Left colon (tissue), 2 donors: ENCODE measurements around the gene GTF2B. TPM values are rescaled to one million over a fixed set of nuclear protein-coding genes. Genes with fewer than 3 reads are reported as not detected.
"Not testable (repeated sequence)": the region's sequence is repeated elsewhere in the genome, so short reads cannot be mapped to it uniquely, and the experiment has no call there.

ENCODE experiments used
- ATAC-seq: fragments of 200-7000 bp; cut with Tn5 transposase; one replicate; pipeline ENCODE4 v1.9.1; 2020; ENCODE audit warnings: mild to moderate bottlenecking, moderate library complexity
- DNase-seq, 2 donors: peaks; one replicate each; pipeline ENCODE4 v3.0.0-alpha.2; 2020
- intact Hi-C, 2 donors: fragments of 100-400 bp; cut with DNase I in 1 of 2; cut with micrococcal nuclease in 1 of 2; formaldehyde crosslinking; loops; one replicate each; pipeline versions ENCODE4 v1.11.2 to v1.14.0; 2022; cut with DNase I, micrococcal nuclease
- long read RNA-seq: library from polyadenylated mRNA; unstranded; transcript quantifications from one replicate; pipeline ENCODE4 v2.0.0, GENCODE V29; 2021
- total RNA-seq, 2 donors: library from RNA; stranded (reverse); fragmentation: NEBNext Ultra II Directional; extraction: Animal tissue kit (Norgen Biotek cat#: 25700); gene quantifications; one replicate each; pipeline ENCODE4 v1.2.1, GENCODE V29; 2021
- donor health status: DM: no; HTN: no; CAD: no.
- donor health status: DM: yes; HTN: yes; CAD: no.

GTF2B gene, protein sequence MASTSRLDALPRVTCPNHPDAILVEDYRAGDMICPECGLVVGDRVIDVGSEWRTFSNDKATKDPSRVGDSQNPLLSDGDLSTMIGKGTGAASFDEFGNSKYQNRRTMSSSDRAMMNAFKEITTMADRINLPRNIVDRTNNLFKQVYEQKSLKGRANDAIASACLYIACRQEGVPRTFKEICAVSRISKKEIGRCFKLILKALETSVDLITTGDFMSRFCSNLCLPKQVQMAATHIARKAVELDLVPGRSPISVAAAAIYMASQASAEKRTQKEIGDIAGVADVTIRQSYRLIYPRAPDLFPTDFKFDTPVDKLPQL
- 10 to 100 TPM; 23.6 to 27.5 TPM for total RNA-seq
- long read RNA-seq, transcript GTF2B-201 (7 exons, 1,351 nt) = major isoform, 25 of 30 reads
- long read RNA-seq, partial matches to known transcripts = 2 of 30 reads
- long read RNA-seq, other reads (novel, unspliced or antisense) = 3 of 30 reads

DNA sequence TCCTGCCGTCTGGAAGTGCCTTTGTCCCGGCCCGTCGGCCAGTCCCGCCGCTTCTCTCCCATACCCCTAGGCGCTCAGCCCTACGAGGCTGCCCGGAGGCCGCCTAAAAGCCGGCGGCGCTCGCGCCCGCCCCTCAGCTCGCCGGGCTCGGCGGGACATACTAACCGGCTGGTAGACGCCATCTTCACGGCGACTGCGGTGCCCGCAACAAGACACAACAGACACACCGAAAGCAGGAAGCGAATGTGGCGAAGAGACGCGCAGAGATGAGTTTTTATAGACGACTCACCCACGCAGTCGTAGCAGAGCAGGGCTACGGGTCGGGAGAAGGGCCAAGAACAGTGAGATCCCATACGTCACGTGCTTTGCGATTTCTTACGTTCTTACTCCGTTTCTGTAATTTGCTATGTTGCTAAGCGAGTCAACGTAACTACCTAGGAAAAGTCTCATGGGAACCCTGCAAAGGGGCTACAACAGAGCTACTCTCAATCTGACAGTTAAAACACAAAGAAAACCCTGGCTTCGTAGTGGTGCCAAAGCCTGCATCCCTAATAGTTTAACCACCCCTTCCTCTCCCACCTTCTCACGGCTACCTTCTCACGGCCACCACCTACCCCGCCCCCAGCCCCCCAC, at the start of gene GTF2B:
Gene GTF2B (minus strand): TSS at position 250 of the 633 bp plus-strand sequence. CDS start 68 bp downstream, at position 182.
- DNase-seq (peak; percentile 93 to 94), ATAC-seq (peak; percentile 94)
- intact Hi-C loops = no loop called here

DNA sequence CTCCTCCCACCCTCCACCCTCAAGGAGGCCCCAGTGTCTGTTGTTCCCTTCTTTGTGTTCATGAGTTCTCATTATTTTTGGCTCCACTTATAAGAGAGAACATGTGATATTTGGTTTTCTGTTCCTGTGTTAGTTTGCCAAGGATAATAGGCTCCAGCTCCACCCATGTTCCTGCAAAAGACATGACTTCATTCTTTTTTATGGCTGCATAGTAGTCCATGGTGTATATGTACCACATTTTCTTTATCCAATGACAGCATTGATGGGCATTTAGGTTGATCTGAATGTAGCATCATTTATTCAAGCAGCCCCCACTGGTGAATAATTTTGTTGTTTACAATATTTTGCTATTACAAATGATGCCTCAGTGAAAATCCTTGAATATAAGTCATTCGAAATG, 47.2 kb upstream of the GTF2B start:
- ATAC-seq, intact Hi-C loops, DNase-seq: not testable (repeated sequence)

DNA sequence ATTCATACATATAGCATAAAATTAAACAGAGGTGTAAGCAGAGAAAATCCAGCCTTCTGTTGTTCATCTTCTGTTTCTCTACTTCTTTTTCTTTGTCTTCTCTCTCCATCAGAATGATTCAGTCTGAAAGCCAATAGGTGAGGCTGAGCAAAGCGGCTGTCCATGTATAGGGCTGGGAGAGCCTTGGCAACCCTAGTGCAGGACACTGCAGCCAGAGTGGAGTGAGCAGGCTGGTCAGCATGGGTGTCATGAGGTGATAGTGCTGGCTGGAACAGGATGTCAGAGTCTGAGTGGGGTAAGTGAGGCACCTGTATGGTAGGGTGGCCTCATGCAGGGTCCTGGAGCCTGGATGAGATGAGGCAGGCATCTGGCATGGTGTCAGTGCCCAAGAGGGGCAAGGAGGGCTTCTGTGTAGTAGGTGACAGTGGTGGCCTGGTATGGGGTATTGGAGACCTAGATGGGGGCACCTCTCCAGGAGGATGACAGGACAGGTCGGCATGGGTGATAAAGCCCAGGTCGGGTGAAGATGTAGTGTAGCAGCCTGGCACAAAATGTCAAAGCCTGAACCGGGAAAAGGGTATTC, 45.5 kb upstream of the GTF2B start:
- DNase-seq (no peak), ATAC-seq (no peak)
- intact Hi-C loops = no loop called here

DNA sequence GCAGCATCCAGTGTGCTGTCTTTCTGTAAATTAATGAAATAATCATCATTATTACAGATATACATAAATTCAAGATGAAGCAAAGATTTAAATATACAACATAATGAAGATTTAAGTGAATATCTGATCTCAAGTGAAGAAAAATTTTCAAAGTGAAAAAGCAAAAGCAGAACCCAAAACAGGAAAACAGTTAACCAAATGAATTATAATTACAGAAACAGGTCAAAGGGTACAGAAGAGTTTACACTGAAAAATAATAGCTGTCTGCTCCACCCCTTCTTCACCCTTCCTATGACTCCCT, 44.8 kb upstream of the GTF2B start:
- no peak for DNase-seq
- ATAC-seq = no peak
- intact Hi-C loops = no loop called here

DNA sequence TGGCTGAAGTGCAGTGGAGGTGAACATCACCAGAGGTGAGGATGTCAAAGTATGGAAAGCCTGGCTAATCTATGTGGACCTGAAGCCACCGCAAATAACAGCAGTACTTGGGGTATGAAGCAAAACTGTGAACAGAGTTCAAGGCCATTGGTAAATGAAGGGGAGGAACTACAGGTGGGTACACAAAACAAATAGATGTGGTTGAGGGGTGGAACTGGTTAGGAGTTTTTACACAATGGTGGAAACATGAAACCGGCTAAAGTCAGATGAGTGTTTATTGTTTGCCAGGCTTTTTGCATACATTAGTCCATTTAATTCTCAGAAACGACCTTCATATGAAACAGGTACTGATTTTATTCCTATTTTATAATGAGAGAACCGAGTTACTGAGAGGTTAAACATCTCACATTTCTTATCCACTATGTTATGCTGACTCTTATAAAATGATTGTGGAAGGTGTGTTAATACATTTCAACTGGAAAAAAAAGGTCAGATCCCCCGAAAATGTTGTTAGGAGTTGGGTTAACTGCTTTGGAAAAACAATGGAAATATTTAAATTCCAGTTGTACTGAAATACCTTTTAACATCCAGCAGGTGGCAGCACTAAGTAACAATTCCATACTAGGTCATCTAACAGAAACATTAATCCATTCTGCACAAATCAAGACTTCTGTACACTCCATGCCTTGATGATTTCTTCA, 44.3 kb upstream of the GTF2B start:
- ATAC-seq (peak; percentile 46), DNase-seq (no peak)
- intact Hi-C loops = no loop called here

DNA sequence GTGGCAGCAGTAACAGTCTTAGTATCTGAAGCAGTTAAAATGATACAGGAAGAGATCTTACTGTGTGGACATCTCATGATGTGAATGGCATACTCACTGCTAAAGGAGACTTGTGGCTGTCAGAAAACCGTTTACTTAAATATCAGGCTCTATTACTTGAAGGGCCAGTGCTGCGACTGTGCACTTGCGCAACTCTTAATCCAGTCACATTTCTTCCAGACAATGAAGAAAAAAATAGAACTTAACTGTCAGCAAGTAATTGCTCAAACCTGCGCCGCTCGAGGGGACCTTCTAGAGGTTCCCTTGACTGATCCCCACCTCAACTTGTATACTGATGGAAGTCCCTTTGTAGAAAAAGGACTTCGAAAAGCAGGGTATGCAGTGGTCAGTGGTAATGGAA, 38.8 kb upstream of the GTF2B start:
- ATAC-seq, intact Hi-C loops, DNase-seq: not testable (repeated sequence)

DNA sequence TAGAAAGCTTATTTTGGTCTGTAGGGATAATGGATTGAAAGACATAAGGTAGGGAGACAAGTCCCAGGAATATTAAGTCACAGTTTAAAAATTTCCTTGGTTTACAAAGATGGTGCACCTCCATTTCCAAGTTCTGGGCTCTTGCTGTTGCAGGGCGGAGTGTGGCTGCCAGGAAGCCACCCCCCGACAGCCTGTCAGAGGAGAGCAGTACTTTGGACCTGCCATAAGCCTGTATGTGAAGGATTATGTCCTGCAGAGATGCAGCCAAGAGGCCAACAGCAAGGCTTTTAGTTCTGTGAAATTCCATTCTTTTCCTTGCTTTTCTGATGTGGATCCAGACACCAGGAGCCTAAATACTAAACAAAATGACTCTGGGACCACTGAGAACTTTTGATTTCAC, 31.9 kb upstream of the GTF2B start:
- no peak for DNase-seq
- no peak for ATAC-seq
- intact Hi-C loops = no loop called here

DNA sequence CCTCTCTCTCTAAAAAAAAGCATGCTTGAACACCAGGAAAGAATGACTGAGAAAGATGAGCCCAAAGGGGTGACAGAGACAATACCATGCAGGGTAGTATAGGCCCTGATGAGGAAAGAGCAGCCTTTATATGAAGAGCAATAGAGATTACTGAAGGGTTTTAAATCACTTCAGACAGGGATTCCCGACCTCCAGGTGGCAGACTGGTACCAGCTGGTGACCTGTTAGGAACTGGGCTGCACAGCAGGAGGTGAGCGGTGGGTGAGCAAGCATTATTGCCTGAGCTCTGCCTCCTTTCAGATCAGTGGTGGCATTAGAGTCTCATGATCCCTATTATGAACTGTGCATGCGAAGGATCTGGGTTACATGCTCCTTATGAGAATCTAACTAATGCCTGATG, 30.8 kb upstream of the GTF2B start:
- DNase-seq (no peak), ATAC-seq (no peak)
- intact Hi-C loops = no loop called here

DNA sequence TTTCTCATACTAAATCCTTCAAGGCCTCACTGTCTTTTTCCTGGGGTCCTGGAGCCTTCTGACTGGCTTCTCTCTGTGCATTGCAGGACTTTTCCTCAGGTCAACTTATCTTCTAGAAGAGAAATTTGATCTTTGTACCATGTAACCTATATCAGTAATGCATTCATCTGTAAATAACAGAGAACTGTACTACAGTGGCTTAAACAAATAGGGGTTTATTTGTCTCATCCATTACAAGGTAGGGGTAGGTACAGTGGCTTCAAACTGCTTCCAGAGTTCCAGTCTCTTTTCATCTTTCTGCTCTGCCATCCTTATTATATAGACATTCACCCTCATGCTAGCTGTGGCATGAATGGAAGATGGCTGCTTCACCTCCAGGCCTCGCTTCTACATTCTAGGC, 29.5 kb upstream of the GTF2B start:
- DNase-seq (no peak), ATAC-seq (no peak)
- intact Hi-C loops = no loop called here

DNA sequence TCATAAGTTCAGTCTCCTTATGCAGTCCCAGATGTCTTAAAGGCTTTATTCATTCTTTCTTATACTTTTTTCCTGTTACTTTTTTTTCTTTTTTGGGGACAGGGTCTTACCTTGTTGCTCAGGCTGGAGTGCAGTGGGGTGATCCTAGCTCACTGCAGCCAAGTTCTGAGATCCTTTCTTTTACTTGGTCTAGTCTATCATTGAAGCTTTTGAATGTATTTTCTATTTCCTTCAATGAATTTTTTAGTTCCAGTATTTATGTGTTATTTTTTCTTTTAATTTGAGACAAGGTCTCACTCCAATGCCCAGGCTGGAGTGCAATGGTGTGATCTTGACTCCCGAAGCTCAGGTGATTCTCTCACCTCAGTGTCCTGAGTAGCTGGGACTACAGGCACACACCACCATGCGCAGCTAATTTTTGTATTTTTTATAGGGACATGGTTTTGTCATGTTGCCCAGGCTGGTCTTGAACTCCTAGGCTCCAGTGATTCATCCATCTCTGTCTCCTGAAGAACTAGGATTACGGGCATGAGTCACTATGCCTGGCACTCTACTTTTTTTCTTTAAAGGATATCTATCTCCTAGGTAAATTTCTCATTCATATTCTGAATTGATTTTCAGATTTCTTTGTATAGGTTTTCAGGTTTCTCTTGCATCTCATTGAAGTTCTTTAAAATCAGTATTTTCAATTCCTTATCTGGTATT, 26.1 kb upstream of the GTF2B start:
- intact Hi-C loops = no loop called here
- DNase-seq (no peak), ATAC-seq (no peak)

DNA sequence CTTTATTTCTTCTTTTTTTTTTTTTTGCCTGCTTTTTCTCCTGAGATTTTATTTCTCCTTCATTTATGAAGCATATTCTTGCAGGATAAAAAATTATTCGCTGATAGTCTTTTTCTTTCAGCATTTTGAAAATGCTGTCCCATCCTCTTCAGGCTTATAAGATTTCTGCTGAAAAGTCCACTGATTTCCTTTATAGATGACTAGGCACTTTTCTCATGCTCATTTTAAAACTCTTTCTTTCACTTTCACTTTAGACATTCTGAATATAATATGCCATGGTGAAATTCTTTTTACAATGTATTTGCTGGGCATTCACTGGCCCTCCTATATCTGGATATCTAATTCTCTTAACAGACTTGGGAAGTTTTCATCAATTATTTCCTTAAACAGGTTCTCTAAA, 25.5 kb upstream of the GTF2B start:
- DNase-seq = no peak
- intact Hi-C loops = no loop called here
- ATAC-seq = no peak

DNA sequence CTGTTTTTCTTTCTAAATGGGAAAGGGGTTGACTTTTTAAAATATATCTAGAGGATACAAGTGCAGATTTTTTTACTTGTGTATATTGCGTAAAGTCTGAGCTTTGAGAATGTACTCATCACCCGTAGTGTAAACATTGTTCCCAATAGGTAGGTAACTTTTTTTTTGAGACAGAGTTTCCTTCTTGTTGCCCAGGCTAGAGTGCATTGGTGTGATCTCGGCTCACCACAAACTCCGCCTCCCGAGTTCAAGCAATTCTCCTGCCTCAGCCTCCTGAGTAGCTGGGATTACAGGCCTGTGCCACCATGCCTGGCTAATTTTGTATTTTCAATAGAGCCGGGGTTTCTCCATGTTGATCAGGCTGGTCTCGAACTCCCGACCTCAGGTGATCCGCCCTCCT, 20.4 kb upstream of the GTF2B start:
- intact Hi-C loops, ATAC-seq, DNase-seq: not testable (repeated sequence)

DNA sequence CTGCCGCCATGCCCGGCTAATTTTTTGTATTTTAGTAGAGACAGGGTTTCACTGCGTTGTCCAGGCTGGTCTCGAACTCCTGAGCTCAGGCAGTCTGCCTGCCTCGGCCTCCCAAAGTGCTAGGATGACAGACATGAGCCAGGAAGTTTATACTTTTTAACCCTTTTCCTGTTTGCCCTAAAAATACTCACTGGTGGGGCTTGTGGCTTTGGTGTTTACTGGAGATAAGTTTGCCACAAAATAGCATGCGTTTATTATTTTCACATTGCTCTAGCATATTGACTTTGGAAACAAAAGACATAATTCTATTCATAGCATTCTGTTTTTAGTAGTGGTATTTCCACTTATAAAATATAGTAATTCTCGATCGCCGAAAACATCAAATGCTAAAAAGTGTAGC, 19.8 kb upstream of the GTF2B start:
- intact Hi-C loops = no loop called here
- DNase-seq (no peak), ATAC-seq (no peak)

DNA sequence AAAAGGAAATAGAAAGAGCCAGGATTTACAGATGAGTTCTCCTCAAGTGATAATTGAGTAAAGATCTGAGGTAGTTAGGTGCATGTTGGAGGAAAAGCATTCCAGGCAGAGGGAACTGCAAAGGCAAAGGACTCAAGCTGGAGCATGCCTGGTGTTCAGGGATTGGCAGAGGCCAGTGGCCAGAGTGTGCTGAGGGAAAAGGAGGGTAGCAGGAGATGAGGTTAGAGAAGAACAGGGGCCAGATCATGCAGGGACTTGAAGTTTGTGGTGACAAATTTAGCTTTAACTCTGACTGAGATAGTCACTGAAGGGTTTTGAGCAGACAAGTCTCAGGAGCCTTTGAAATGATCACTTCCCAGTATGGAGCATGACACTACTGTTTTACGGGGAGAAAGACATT, 19.0 kb upstream of the GTF2B start:
- no peak for DNase-seq
- ATAC-seq = no peak
- intact Hi-C loops = no loop called here

DNA sequence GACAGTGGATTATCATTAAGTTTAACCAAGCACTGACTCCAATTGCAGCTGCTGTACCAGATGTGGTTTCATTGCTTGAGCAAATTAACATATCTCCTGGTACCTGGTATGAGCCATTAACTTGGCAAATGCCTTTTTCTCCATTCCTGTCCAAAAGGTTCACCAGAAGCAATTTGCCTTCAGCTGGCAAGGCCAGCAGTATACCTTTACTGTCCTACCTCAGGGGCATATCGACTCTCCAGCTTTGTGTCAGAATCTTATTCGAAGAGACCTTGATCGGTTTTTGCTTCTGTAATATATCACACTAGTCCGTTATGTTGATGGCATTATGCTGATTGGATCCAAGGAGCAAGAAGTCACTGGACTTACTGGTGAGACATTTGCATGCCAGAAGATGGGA, 9.5 kb upstream of the GTF2B start:
- no peak for ATAC-seq
- intact Hi-C loops = no loop called here
- DNase-seq = no peak

DNA sequence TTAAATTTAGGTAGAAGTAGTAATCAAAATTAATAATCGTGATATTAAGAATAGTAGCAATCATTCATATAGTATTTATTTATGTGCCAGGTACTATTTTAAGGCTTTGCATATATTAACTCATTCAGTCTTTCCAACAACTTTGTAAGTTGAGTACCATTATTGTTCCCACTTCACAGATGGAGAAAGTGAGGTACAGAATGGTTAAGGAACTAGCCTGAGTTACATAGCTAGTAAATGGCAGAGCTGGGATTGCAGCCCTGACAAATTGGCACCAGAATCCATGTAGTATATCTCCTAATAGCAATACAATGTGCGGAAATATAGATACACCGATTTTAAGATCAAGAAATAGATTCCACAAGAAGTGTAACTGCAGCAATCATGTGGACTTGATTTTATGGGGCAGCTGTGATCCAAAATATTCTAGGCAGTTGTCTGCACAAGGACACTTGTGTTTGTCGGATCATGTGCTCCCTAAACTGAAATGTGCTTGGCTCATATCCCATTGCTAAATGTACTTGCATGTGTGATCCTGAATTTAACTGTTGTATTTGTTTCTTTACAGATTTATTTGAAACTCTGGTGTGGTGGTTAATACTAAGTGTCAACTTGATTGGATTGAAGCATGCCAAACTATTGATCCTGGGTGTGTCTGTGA, 5.8 kb upstream of the GTF2B start:
- intact Hi-C loops = no loop called here

DNA sequence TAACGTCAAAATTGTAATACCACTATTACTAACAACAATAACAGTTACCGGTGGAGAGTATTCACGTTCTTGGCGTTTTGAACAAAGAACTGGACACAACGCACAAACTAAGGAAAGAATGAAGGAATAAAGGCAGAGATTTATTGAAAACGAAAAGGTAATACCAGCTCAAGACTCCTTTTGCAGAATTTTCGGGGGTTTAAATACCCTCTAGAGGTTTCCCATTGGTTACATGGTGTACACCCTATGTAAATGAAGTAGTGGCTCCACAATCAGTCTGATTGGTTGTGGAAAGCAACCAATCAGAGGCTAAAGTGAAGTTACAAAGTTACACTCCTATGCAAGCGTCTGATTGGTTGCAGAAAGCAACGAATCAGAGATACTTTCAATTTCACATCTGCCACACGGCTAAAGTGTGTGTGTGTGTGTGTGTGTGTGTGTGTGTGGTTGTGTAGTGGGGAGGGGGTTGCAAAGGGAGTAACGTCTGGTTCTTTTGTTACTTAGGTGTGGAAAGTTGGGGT, 1.1 kb upstream of the GTF2B start:
- DNase-seq = no peak
- ATAC-seq = peak; percentile 24
- intact Hi-C loops = no loop called here

More for the DNA sequence above, 5.8 kb upstream of the GTF2B start:
- ATAC-seq (no peak), DNase-seq (no peak)

DNA sequence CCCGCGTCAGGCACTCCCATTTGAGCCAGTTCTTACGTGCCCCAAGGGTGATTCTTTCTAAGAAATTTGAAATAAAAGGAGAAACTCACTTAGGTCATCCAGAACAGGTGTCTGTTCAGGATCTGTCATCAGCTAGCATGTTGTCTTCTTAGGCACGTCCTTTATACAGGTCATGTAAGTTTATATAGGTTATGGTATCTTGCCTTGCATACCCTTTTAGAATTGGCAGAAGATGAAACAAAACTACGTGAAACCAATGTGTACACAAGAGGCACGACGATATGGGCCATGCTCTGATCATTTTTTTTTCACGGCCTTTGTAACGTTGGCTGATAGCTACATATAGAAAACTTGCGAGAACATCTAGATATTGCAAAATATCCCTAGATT, 579 bp upstream of the GTF2B start:
- intact Hi-C loops = no loop called here
- ATAC-seq (peak; percentile 27), DNase-seq (no peak)
